Epithelial cell of proximal tubule (primary cell): ENCODE data around the gene STK24. TPM values are rescaled to one million over a fixed set of nuclear protein-coding genes. Genes with fewer than 3 reads are reported as not detected.

Experiments used
- DNase-seq: peaks from one replicate; pipeline ENCODE4 v3.0.0-alpha.2; 2011; ENCODE audit warnings: low read depth
- H3K4me3 ChIP-seq: 2 replicates; pipeline ENCODE4 v1.5.1; 2011; ENCODE audit warnings: low read depth, mild to moderate bottlenecking, low read length
- CTCF ChIP-seq: conservative IDR thresholded peaks from 2 replicates; pipeline ENCODE4 v1.5.1; 2012; ENCODE audit warnings: low read depth, mild to moderate bottlenecking, low read length
- total RNA-seq: library from RNA; depleted of rRNA; stranded (reverse); fragments of >200 nt; gene quantifications from 2 replicates; pipeline ENCODE4 v1.2.3, GENCODE V29; 2015

The STK24 gene
- total RNA-seq, 1 donor from 2014 or later = 115 TPM

- H3K4me3 ChIP-seq = no peak overlapping the region
- no peak for DNase-seq
- TF ChIP-seq CTCF = no peak
These were observed 171.8 kb downstream of the STK24 start for GRCh38 chr13:98405107-98405571.

- H3K4me3 ChIP-seq = no peak overlapping the region
- DNase-seq = no peak
- TF ChIP-seq CTCF = no peak
These were observed 173.8 kb downstream of the STK24 start for GRCh38 chr13:98403076-98403475.

GRCh38 chr13:98401934-98402333 is 175.0 kb downstream of the STK24 start:
- no peak for DNase-seq
- TF ChIP-seq CTCF = no peak
- H3K4me3 ChIP-seq = no peak overlapping the region

- H3K4me3 ChIP-seq = no peak overlapping the region
- DNase-seq = no peak
- no peak for TF ChIP-seq CTCF
These were observed 177.2 kb downstream of the STK24 start for GRCh38 chr13:98399756-98400155.

GRCh38 chr13:98398581-98398980 is 178.3 kb downstream of the STK24 start:
- no peak for DNase-seq
- TF ChIP-seq CTCF = no peak
- H3K4me3 ChIP-seq = no peak overlapping the region

- no peak overlapping the region for H3K4me3 ChIP-seq
- TF ChIP-seq CTCF = no peak
- no peak for DNase-seq
These were observed 179.0 kb downstream of the STK24 start for GRCh38 chr13:98397861-98398260.

GRCh38 chr13:98397221-98397620 is 179.7 kb downstream of the STK24 start:
- TF ChIP-seq CTCF = peak; percentile 43
- H3K4me3 ChIP-seq = no peak overlapping the region
- DNase-seq = no peak
